GM12875 (cell line): Measurements from ENCODE around the gene HPCAL1.
"Not testable (repeated sequence)": the region's sequence is repeated elsewhere in the genome, so short reads cannot be mapped to it uniquely, and the experiment has no call there.

ENCODE experiments used
- H3K4me3 ChIP-seq: one replicate; pipeline ENCODE4 v1.5.1; 2011; ENCODE audit warnings: low read depth, low read length, control low read depth
- TF ChIP-seq, protein P1 (sequence below): IDR thresholded peaks from 2 replicates; pipeline ENCODE4 v1.5.1; 2011; ENCODE audit warnings: low read depth, mild to moderate bottlenecking, control low read depth, inconsistent platforms, low read length, moderate library complexity, borderline replicate concordance; ENCODE audit not compliant: insufficient read depth

The HPCAL1 gene

DNA sequence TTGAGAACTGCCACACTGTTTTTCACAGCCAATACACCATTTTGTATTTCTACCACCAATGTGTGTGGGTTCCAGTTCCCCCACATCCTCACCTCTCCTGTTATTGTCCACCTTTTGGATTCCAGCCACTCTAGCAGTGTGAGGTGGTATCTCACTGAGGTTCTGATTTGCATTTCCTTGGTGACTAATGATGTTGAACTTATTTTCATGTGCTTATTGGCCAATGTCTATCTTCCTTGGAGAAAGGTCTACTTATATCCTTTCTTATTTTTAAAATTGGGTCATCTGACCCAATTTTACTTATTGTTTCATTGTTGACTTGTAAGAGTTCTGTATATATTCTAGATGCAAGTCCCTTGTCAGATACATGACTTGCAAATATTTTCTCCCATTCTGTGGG lies 9.1 kb upstream of the HPCAL1 start:
- TF ChIP-seq, protein P1, sequence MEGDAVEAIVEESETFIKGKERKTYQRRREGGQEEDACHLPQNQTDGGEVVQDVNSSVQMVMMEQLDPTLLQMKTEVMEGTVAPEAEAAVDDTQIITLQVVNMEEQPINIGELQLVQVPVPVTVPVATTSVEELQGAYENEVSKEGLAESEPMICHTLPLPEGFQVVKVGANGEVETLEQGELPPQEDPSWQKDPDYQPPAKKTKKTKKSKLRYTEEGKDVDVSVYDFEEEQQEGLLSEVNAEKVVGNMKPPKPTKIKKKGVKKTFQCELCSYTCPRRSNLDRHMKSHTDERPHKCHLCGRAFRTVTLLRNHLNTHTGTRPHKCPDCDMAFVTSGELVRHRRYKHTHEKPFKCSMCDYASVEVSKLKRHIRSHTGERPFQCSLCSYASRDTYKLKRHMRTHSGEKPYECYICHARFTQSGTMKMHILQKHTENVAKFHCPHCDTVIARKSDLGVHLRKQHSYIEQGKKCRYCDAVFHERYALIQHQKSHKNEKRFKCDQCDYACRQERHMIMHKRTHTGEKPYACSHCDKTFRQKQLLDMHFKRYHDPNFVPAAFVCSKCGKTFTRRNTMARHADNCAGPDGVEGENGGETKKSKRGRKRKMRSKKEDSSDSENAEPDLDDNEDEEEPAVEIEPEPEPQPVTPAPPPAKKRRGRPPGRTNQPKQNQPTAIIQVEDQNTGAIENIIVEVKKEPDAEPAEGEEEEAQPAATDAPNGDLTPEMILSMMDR: no peak
- H3K4me3 ChIP-seq: no peak overlapping the region

DNA sequence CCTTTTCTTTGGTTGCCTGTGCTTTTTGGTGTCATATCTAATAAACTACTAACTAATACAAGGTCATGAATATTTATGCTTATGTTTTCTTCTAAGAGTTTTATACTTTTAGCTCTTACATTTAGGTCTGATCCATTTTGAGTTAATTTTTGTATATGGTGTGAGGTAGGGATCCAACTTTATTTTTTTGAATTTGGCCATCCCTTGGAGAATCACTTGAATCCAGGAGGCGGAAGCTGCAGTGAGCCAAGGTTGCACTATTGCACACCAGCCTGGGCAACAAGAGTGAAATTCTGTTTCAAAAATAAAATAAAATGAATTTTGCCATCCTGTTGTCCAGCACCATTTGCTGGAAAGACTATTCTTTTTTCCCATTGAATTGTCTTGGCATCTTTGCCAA lies 8.6 kb upstream of the HPCAL1 start:
- H3K4me3 ChIP-seq: no peak overlapping the region
- TF ChIP-seq, protein P1: no peak

DNA sequence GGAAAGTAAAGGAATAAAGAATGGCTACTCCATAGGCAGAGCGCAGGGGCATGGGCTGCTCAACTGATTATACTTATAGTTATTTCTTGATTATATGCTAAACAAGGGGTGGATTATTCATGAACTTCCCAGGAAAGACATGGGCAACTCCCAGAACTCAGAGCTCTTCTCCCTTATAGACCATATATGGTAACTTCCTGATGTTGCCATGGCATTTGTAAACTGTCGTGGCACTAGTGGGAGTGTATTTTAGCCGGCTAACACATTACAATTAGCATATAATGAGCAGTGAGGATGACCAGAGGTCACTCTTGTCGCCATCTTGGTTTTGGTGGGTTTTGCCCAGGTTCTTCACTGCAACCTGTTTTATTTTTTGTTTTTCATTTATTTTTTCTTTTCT lies 7.1 kb upstream of the HPCAL1 start:
- H3K4me3 ChIP-seq: not testable (repeated sequence)

DNA sequence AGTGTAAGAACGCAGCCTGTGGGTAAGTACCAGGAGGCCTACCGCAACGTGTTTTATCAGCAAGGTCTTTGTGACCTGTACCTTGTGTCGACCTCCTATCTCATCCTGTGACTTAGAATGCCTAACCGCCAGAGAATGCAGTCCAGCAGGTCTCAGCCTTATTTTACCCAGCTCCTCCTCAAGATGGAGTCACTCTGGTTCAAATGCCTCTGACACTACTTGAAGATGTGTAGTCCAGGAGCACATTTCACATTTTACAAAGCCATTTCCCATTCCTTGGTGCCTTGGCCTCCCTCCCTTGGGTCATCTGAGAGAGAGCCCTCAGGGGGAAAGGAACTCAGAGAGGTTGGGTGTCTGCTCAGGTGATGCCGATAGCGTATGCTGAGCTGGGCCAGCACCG lies 6.6 kb upstream of the HPCAL1 start:
- no peak overlapping the region for H3K4me3 ChIP-seq
- TF ChIP-seq, protein P1: no peak

DNA sequence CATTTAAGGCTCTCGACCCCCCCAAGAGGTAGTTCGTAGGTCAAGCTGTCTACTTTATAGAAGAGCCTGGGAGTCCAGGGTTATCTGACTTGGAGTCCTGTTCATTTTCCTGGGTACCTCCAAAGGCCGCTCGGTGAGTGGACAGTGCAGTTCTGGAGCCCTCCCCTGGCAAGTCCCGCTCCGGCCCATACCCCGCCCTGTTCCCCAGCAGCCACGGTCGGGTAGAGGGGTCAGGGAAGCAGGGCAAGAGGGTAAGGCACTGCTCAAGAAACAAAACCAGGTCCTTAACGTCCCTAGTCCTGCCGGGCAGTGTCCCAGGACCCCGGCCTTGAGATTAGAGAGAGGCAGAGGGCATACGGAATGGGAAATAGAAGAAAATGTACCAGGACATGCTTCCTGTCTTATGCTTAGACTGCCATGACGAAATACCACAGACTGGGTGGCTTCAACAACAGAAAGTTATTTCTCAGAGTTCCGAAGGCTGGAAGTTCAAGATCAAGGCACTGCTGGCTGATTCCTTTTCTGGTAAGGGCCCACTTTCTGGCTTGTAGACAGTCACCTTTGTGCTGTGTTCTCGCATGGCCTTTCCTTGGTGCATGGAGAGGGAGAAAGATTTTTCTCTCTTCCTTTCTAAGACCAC lies 5.4 kb upstream of the HPCAL1 start:
- TF ChIP-seq, protein P1: no peak

DNA sequence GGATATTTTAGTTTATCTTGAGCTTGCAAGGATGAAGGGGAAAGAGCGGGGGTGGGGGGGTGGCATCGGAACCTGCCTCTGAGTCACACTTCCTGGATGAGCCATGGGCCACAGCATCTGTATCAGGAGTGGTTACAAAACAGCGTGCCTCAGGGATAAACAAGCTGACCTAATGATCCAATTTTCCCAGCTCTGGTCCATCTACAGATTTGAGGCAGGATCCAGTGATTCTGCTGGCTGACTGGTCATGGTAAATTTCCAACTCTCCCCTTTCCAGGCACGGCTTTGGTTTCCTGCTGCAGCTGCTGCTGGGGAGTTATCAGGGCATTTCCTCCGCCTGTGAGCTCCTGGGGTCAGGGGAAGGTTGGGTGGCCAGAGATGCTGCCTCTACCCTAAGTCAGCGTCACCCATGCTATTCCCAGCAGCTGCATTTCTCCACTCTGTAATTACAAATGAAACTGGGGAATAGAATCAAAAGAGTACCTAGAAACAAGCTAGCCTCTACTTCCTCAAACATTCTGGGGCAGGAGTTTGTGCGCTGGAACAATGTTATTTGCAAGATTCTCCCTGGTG lies 4.7 kb upstream of the HPCAL1 start:
- H3K4me3 ChIP-seq: no peak overlapping the region
- TF ChIP-seq, protein P1: no peak

More for the DNA sequence above, 5.4 kb upstream of the HPCAL1 start:
- no peak overlapping the region for H3K4me3 ChIP-seq

DNA sequence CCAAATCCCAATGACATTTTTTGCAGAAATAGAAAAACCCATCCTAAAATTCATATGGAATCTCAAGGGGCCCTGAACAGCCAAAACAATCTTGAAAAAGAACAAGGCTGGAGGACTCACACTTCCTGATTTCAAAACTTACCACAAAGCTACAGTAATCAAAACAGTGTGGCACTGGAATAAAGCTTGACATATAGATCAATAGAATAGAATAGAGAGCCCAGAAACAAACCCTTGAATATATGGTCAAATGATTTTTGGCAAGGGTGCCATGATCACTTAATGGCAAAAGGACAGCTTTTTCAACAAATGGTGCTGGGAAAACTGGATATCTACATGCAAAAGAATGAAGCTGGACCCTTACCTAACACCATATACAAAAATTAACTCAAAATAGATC lies 3.9 kb upstream of the HPCAL1 start:
- H3K4me3 ChIP-seq: not testable (repeated sequence)

DNA sequence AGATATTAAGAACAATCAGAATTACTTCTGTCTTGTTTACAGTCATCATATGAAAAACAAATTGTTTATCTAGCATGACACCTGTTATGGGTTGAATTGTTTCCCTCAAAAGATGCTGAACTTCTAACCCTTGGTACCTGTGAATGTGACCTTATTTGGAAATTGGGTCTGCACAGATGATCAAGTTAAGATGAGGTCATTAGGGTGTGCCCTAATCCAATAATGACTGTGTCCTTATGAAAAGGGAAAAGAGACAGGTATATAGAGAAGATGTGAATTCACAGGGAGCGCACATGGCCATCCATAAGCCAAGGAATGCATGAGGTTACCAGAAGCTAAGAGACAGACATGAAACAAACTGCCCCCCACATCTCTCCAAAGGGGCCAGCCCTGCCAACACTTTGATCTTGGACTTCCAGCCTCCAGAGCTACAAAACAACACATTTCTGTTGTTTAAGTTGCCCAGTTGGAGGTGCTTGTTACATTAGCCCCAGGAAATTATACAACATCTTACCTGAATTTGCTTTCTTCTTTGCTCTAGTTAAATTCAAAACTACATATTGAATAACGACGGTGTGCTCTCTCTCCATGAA lies 2.3 kb upstream of the HPCAL1 start:
- TF ChIP-seq, protein P1: no peak
- no peak overlapping the region for H3K4me3 ChIP-seq
